Esophagus muscularis mucosa (tissue), 4 donors: ENCODE results near the gene LRRC26.

Source experiments
- EP300 ChIP-seq: sonication (generic); formaldehyde crosslinking; IDR thresholded peaks from one replicate; pipeline ENCODE4 v1.6.1; 2017; ENCODE audit warnings: antibody characterized with exemption
- POLR2A ChIP-seq: fragments of 450-650 bp; IDR thresholded peaks from one replicate; pipeline ENCODE4 v1.6.1; 2017; ENCODE audit warnings: antibody characterized with exemption, moderate library complexity, mild to moderate bottlenecking, low read depth
- POLR2AphosphoS5 ChIP-seq, 2 donors: sonication (generic); formaldehyde crosslinking; IDR thresholded peaks; one replicate each; pipeline ENCODE4 v1.6.1; 2017; ENCODE audit warnings: antibody characterized with exemption in 2 of 2
- TF ChIP-seq, protein P1 (sequence below), 3 experiments: fragments of 200-600 bp in 2 of 3; fragments of 450-650 bp in 1 of 3; sonication (generic) in 2 of 3; IDR thresholded peaks; one replicate each; pipeline ENCODE4 v1.5.1; 2017 to 2019; ENCODE audit warnings: antibody characterized with exemption in 3 of 3, mild to moderate bottlenecking in 2 of 3, moderate library complexity in 1 of 3

DNA sequence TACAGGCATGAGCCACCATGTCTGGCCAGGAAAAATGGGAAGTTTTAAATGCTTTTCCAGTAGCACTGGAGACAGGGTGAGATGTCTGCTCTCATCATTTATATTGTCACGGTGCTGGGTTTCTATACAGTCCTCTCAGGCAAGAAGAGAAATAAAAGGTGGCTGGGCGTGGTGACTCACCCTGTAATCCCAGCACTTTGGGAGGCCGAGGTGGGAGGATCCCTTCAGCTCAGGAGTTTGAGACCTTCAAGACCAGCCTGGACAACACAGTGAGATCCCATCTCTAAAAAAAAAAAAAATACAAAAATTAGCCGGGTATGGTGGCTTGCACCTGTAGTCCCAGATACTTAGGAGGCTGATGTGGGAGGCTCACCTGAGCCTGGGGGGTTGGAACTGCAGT, 35.7 kb downstream of the LRRC26 start:
- no peak for TF ChIP-seq EP300
- TF ChIP-seq, protein P1, sequence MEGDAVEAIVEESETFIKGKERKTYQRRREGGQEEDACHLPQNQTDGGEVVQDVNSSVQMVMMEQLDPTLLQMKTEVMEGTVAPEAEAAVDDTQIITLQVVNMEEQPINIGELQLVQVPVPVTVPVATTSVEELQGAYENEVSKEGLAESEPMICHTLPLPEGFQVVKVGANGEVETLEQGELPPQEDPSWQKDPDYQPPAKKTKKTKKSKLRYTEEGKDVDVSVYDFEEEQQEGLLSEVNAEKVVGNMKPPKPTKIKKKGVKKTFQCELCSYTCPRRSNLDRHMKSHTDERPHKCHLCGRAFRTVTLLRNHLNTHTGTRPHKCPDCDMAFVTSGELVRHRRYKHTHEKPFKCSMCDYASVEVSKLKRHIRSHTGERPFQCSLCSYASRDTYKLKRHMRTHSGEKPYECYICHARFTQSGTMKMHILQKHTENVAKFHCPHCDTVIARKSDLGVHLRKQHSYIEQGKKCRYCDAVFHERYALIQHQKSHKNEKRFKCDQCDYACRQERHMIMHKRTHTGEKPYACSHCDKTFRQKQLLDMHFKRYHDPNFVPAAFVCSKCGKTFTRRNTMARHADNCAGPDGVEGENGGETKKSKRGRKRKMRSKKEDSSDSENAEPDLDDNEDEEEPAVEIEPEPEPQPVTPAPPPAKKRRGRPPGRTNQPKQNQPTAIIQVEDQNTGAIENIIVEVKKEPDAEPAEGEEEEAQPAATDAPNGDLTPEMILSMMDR (IDR thresholded peaks at IDR 0.05) = no peak
- no peak for TF ChIP-seq POLR2AphosphoS5 (IDR thresholded peaks at IDR 0.05)
- no peak for TF ChIP-seq POLR2A
